Panc1 (cell line): ENCODE data around the gene NCOA5.

ENCODE experiments used
- CTCF ChIP-seq: fragments of 450-650 bp; IDR thresholded peaks from 2 replicates; pipeline ENCODE4 v1.5.1; 2017; ENCODE audit warnings: mild to moderate bottlenecking
- POLR2AphosphoS5 ChIP-seq: IDR thresholded peaks from 2 replicates; pipeline ENCODE4 v1.6.1; 2012; ENCODE audit warnings: mild to moderate bottlenecking, low read depth, low read length, moderate library complexity
- REST ChIP-seq, 2 experiments: IDR thresholded peaks; 2 replicates each; pipeline ENCODE4 v1.6.1; 2011 to 2012; ENCODE audit warnings: low read depth in 2 of 2, control low read depth in 1 of 2, low read length in 1 of 2, mild to moderate bottlenecking in 1 of 2, moderate library complexity in 1 of 2; ENCODE audit not compliant: insufficient read depth in 1 of 2
- TCF7L2 ChIP-seq: IDR thresholded peaks from 2 replicates; pipeline ENCODE4 v1.6.1; 2011; ENCODE audit warnings: mild to moderate bottlenecking, low read depth, low read length, inconsistent platforms

- TF ChIP-seq CTCF = no peak
- no peak for TF ChIP-seq POLR2AphosphoS5
- no peak for TF ChIP-seq TCF7L2
- no peak for TF ChIP-seq REST (IDR thresholded peaks at IDR 0.05; ENCODE audit: insufficient read depth in 1 of 2, low read depth in 2 of 2, low read length in 1 of 2)
Observed at GRCh38 chr20:46078954-46079353, 10.8 kb downstream of the NCOA5 start.
